SK-N-MC (cell line): Measurements from ENCODE around the gene GRIA4.

Experiments used
- EZH2 ChIP-seq: fragments of 200-600 bp; sonication (generic); IDR thresholded peaks from one replicate; pipeline ENCODE4 v1.6.1; 2017; ENCODE audit warnings: antibody characterized with exemption
- POLR2AphosphoS5 ChIP-seq: IDR thresholded peaks from 2 replicates; pipeline ENCODE4 v1.6.1; 2012; ENCODE audit warnings: mild to moderate bottlenecking, low read depth, low read length, borderline replicate concordance

- no peak for TF ChIP-seq EZH2
- TF ChIP-seq POLR2AphosphoS5: no peak
Measured at GRCh38 chr11:106021181-106021966, 411.5 kb downstream of the GRIA4 start.
